ENCODE measurements around the gene DENND1A.

The DENND1A gene

GRCh38 chr9:123495731-123496130 lies 434.2 kb downstream of the DENND1A start:
- DNase-seq (ENCODE audit: low read depth in 2 of 2), result no peak

- DNase-seq (ENCODE audit: low read depth in 2 of 2), result no peak
Observed at GRCh38 chr9:123493627-123494026, 436.3 kb downstream of the DENND1A start.

- no peak for DNase-seq (ENCODE audit: low read depth in 2 of 2)
Observed at GRCh38 chr9:123490688-123491087, 439.2 kb downstream of the DENND1A start.

- DNase-seq (ENCODE audit: low read depth in 2 of 2), result no peak
Observed at GRCh38 chr9:123488722-123489321, 441.1 kb downstream of the DENND1A start.

- no peak for DNase-seq (ENCODE audit: low read depth in 2 of 2)
Observed at GRCh38 chr9:123487944-123488548, 441.9 kb downstream of the DENND1A start.

GRCh38 chr9:123486431-123486830 lies 443.5 kb downstream of the DENND1A start:
- no peak for DNase-seq (ENCODE audit: low read depth in 2 of 2)

- DNase-seq (ENCODE audit: low read depth in 2 of 2), result no peak
Observed at GRCh38 chr9:123485216-123485615, 444.7 kb downstream of the DENND1A start.

- no peak for DNase-seq (ENCODE audit: low read depth in 2 of 2)
Observed at GRCh38 chr9:123484130-123484529, 445.8 kb downstream of the DENND1A start.

- DNase-seq (ENCODE audit: low read depth in 2 of 2), result no peak
Observed at GRCh38 chr9:123483191-123483803, 446.6 kb downstream of the DENND1A start.

GRCh38 chr9:123482295-123482968 lies 447.5 kb downstream of the DENND1A start:
- no peak for DNase-seq (ENCODE audit: low read depth in 2 of 2)

GRCh38 chr9:123481209-123481865 lies 448.6 kb downstream of the DENND1A start:
- DNase-seq (ENCODE audit: low read depth in 2 of 2), result no peak

- DNase-seq (ENCODE audit: low read depth in 2 of 2), result no peak
Observed at GRCh38 chr9:123480791-123481190, 449.1 kb downstream of the DENND1A start.

- no peak for DNase-seq (ENCODE audit: low read depth in 2 of 2)
Observed at GRCh38 chr9:123480096-123480495, 449.8 kb downstream of the DENND1A start.

GRCh38 chr9:123478967-123479602 lies 450.8 kb downstream of the DENND1A start:
- DNase-seq (ENCODE audit: low read depth in 2 of 2), result no peak

GRCh38 chr9:123478160-123478559 lies 451.8 kb downstream of the DENND1A start:
- DNase-seq (ENCODE audit: low read depth in 2 of 2), result no peak

GRCh38 chr9:123475407-123475806 lies 454.5 kb downstream of the DENND1A start:
- no peak for DNase-seq (ENCODE audit: low read depth in 2 of 2)

GRCh38 chr9:123472862-123473614 lies 456.9 kb downstream of the DENND1A start:
- DNase-seq (ENCODE audit: low read depth in 2 of 2), result no peak

- no peak for DNase-seq (ENCODE audit: low read depth in 2 of 2)
Observed at GRCh38 chr9:123471843-123472570, 457.9 kb downstream of the DENND1A start.

- no peak for DNase-seq (ENCODE audit: low read depth in 2 of 2)
Observed at GRCh38 chr9:123470991-123471770, 458.7 kb downstream of the DENND1A start.
